ENCODE data around the gene AFDN. TPM values are rescaled to one million over a fixed set of nuclear protein-coding genes. Genes with fewer than 3 reads are reported as not detected.

The AFDN gene
- total RNA-seq, 1 donor from 2014 or later = 98.2 TPM

- no peak for DNase-seq (ENCODE audit: low read depth in 2 of 2)
Observed at GRCh38 chr6:167838207-167838748, 11.6 kb downstream of the AFDN start.

- no peak for DNase-seq (ENCODE audit: low read depth in 2 of 2)
Observed at GRCh38 chr6:167839343-167839742, 12.6 kb downstream of the AFDN start.

- DNase-seq (ENCODE audit: low read depth in 2 of 2) = no peak
Observed at GRCh38 chr6:167839755-167840154, 13.0 kb downstream of the AFDN start.

GRCh38 chr6:167840160-167840525 is 13.4 kb downstream of the AFDN start:
- DNase-seq (ENCODE audit: low read depth in 2 of 2) = no peak

- DNase-seq (ENCODE audit: low read depth in 2 of 2) = no peak
Observed at GRCh38 chr6:167840526-167841179, 13.9 kb downstream of the AFDN start.

- no peak for DNase-seq (ENCODE audit: low read depth in 2 of 2)
Observed at GRCh38 chr6:167841981-167842380, 15.3 kb downstream of the AFDN start.

- DNase-seq (ENCODE audit: low read depth in 2 of 2) = no peak
Observed at GRCh38 chr6:167842457-167842856, 15.7 kb downstream of the AFDN start.

- no peak for DNase-seq (ENCODE audit: low read depth in 2 of 2)
Observed at GRCh38 chr6:167843023-167843422, 16.3 kb downstream of the AFDN start.

GRCh38 chr6:167845856-167846255 is 19.1 kb downstream of the AFDN start:
- DNase-seq (ENCODE audit: low read depth in 2 of 2) = no peak

GRCh38 chr6:167846997-167847606 is 20.4 kb downstream of the AFDN start:
- DNase-seq (ENCODE audit: low read depth in 2 of 2) = no peak

GRCh38 chr6:167847936-167848335 is 21.2 kb downstream of the AFDN start:
- no peak for DNase-seq (ENCODE audit: low read depth in 2 of 2)

- DNase-seq (ENCODE audit: low read depth in 2 of 2) = no peak
Observed at GRCh38 chr6:167848783-167849182, 22.1 kb downstream of the AFDN start.

GRCh38 chr6:167849846-167850459 is 23.2 kb downstream of the AFDN start:
- DNase-seq (ENCODE audit: low read depth in 2 of 2) = peak in 1 of 2 donors; percentile 56

GRCh38 chr6:167850782-167851181 is 24.1 kb downstream of the AFDN start:
- DNase-seq (ENCODE audit: low read depth in 2 of 2) = no peak

- no peak for DNase-seq (ENCODE audit: low read depth in 2 of 2)
Observed at GRCh38 chr6:167851370-167851952, 24.8 kb downstream of the AFDN start.

GRCh38 chr6:167855825-167856425 is 29.2 kb downstream of the AFDN start:
- DNase-seq (ENCODE audit: low read depth in 2 of 2) = peak; percentile 82 to 88

GRCh38 chr6:167856474-167856873 is 29.8 kb downstream of the AFDN start:
- DNase-seq (ENCODE audit: low read depth in 2 of 2) = no peak

- DNase-seq (ENCODE audit: low read depth in 2 of 2) = peak; percentile 25 to 77
Observed at GRCh38 chr6:167856999-167857660, 30.4 kb downstream of the AFDN start.

GRCh38 chr6:167858086-167858591 is 31.4 kb downstream of the AFDN start:
- DNase-seq (ENCODE audit: low read depth in 2 of 2) = peak; percentile 10 to 30

GRCh38 chr6:167858842-167859664 is 32.3 kb downstream of the AFDN start:
- no peak for DNase-seq (ENCODE audit: low read depth in 2 of 2)
